ENCODE results near the gene NOG. TPM values are rescaled to one million over a fixed set of nuclear protein-coding genes. Genes with fewer than 3 reads are reported as not detected.

Gene NOG
- total and polyA plus RNA-seq, 5 donors: 0.14 to 1.1 (median 0.34) TPM

DNA sequence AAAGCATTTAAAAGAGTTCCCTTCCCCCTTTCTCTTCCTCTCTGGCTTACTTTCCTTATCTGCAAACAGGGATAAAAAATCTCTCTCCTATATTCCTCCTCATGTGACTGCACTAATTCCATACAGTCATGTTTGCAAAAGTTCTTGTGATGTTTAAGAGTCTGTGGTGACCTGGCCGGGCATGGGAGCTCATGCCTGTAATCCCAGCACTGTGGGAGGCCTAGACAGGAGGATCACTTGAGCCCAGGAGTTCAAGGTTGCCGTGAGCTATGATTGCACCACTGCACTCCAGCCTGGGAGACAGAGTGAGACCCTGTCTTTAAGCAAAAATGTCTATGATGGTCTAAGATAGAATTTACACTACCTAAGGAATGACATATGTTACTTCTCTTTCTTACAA lies 19.6 kb downstream of the NOG start:
- no peak overlapping the region for H3K4me3 ChIP-seq (ENCODE audit: low read length)
- ATAC-seq (no peak), DNase-seq (no peak)
- no peaks in the 10 kb centered on the region for H3K9me3 ChIP-seq (ENCODE audit: control insufficient read depth, low read length)
- H3K4me1 ChIP-seq (ENCODE audit: control insufficient read depth, insufficient read depth, low read length): no peaks in the 10 kb centered on the region
- H3K27me3 ChIP-seq (ENCODE audit: control insufficient read depth, insufficient read depth): no peaks in the 10 kb centered on the region
- 79% methylated on average over 2 of the region's 2 CpGs for WGBS
- no peak overlapping the region for H3K27ac ChIP-seq (ENCODE audit: low read length)
- intact Hi-C loops (cut with DNase I): no loop called here

DNA sequence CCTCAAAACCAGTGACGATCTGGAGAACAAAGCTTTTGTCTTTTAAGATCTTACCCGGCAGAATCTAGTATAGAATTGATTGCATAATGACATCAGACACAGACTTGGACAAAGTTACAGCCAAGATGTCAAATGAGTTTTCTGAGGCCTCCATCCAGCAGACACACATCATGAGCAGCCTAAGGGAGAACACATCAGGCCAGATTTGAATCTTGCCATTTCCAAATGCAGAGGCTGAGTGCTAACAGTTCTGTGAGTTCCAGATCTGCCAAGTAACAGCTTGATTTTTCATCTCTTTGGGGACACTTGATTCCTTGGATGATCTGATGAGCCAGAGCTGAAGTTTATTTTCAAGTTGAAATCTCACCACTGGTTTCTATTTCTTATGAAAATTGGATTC lies 21.0 kb downstream of the NOG start:
- Histone ChIP-seq H3K27me3 (ENCODE audit: control insufficient read depth, insufficient read depth) (no peaks in the 10 kb centered on the region), H3K9me3 (ENCODE audit: control insufficient read depth, low read length) (no peaks in the 10 kb centered on the region), H3K4me3 (ENCODE audit: low read length) (no peak overlapping the region), H3K27ac (ENCODE audit: low read length) (no peak overlapping the region), H3K4me1 (ENCODE audit: control insufficient read depth, insufficient read depth, low read length) (no peaks in the 10 kb centered on the region)
- DNase-seq (no peak), ATAC-seq (no peak)
- intact Hi-C loops (cut with DNase I): no loop called here
- 82% methylated on average over 2 of the region's 2 CpGs for WGBS

- DNase-seq: no peak
- WGBS: 95% methylated on average over 2 of the region's 2 CpGs
- Histone ChIP-seq H3K27ac (ENCODE audit: low read length) (no peak overlapping the region), H3K27me3 (ENCODE audit: control insufficient read depth, insufficient read depth) (no peaks in the 10 kb centered on the region), H3K4me1 (ENCODE audit: control insufficient read depth, insufficient read depth, low read length) (no peaks in the 10 kb centered on the region), H3K4me3 (ENCODE audit: low read length) (no peak overlapping the region), H3K9me3 (ENCODE audit: control insufficient read depth, low read length) (no peaks in the 10 kb centered on the region)
- intact Hi-C loops (cut with DNase I): no loop called here
- ATAC-seq: no peak
Observed at GRCh38 chr17:56616239-56616638, 22.7 kb downstream of the NOG start.

DNA sequence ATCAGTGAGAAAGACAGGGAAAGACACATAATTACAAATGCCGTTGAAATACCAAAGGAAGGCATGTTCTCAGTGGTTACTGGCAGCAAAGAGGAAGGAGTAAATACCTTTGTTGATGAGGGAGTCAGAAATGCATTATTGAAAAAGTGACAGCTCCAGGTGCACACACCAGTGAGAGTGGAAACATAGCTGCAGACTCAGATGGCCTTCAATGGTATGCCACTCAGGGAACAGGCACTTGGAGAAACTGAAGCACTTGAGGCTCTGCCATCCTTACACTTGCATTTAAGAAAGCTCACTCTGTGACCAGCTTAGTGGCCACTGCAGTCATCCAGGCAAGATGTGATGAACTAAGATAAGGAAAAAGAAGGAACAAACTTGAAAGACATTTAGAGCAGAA lies 29.9 kb downstream of the NOG start:
- no peaks in the 10 kb centered on the region for H3K9me3 ChIP-seq (ENCODE audit: control insufficient read depth, low read length)
- no peak overlapping the region for H3K4me3 ChIP-seq (ENCODE audit: low read length)
- WGBS: 86% methylated on average over 1 of the region's 1 CpG
- DNase-seq (no peak), ATAC-seq (no peak)
- no peaks in the 10 kb centered on the region for H3K27me3 ChIP-seq (ENCODE audit: control insufficient read depth, insufficient read depth)
- peaks cover 4% of the 10 kb centered on the region for H3K4me1 ChIP-seq (ENCODE audit: control insufficient read depth, insufficient read depth, low read length)
- intact Hi-C loops (cut with DNase I): no loop called here
- no peak overlapping the region for H3K27ac ChIP-seq (ENCODE audit: low read length)

GRCh38 chr17:56624309-56624708 lies 30.8 kb downstream of the NOG start:
- peak in 1 of 3 donors; percentile 17 for DNase-seq
- no peaks in the 10 kb centered on the region for H3K9me3 ChIP-seq (ENCODE audit: control insufficient read depth, low read length)
- H3K4me1 ChIP-seq (ENCODE audit: control insufficient read depth, insufficient read depth, low read length): peaks cover 4% of the 10 kb centered on the region
- 43% methylated on average over 2 of the region's 2 CpGs for WGBS
- ATAC-seq: peak in 1 of 2 donors; percentile 26
- intact Hi-C loops (cut with DNase I): no loop called here
- H3K4me3 ChIP-seq (ENCODE audit: low read length): no peak overlapping the region
- no peak overlapping the region for H3K27ac ChIP-seq (ENCODE audit: low read length)
- H3K27me3 ChIP-seq (ENCODE audit: control insufficient read depth, insufficient read depth): no peaks in the 10 kb centered on the region

DNA sequence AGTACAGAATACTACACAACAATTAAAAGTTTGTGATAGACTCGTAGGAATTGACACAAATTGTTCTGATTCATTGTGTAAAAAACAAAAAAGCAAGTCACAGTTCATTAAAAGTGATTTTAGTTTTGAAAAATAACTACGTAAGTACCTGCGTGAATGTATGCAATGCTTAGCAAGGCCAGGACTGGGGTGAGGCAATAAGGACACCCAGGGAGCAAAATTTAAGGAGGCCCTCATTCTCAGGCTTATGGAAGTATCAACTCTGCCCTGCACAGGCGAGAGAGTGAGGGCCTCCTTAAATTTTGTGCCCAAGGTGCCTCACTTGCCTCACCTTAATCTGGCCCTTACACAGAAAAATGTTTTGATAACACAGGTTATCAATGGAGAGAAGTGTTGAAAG lies 31.4 kb downstream of the NOG start:
- no peak overlapping the region for H3K4me3 ChIP-seq (ENCODE audit: low read length)
- intact Hi-C loops (cut with DNase I): no loop called here

GRCh38 chr17:56629531-56630075 lies 36.1 kb downstream of the NOG start:
- 18% methylated on average over 7 of the region's 7 CpGs for WGBS
- H3K4me3 ChIP-seq (ENCODE audit: low read length): no peak overlapping the region
- no peaks in the 10 kb centered on the region for H3K9me3 ChIP-seq (ENCODE audit: control insufficient read depth, low read length)
- intact Hi-C loops (cut with DNase I): no loop called here
- no peaks in the 10 kb centered on the region for H3K4me1 ChIP-seq (ENCODE audit: control insufficient read depth, insufficient read depth, low read length)
- H3K27ac ChIP-seq (ENCODE audit: low read length): no peak overlapping the region
- peak in 1 of 3 donors; percentile 38 for DNase-seq
- ATAC-seq: peak; percentile 38 to 48
- no peaks in the 10 kb centered on the region for H3K27me3 ChIP-seq (ENCODE audit: control insufficient read depth, insufficient read depth)

More for the DNA sequence above, 31.4 kb downstream of the NOG start:
- peaks cover 4% of the 10 kb centered on the region for H3K4me1 ChIP-seq (ENCODE audit: control insufficient read depth, insufficient read depth, low read length)
- H3K27ac ChIP-seq (ENCODE audit: low read length): no peak overlapping the region
- no peaks in the 10 kb centered on the region for H3K27me3 ChIP-seq (ENCODE audit: control insufficient read depth, insufficient read depth)
- ATAC-seq (no peak), DNase-seq (no peak)
- no peaks in the 10 kb centered on the region for H3K9me3 ChIP-seq (ENCODE audit: control insufficient read depth, low read length)
- WGBS: 77% methylated on average over 4 of the region's 4 CpGs

- Histone ChIP-seq H3K27ac (ENCODE audit: low read length) (no peak overlapping the region), H3K9me3 (ENCODE audit: control insufficient read depth, low read length) (no peaks in the 10 kb centered on the region), H3K27me3 (ENCODE audit: control insufficient read depth, insufficient read depth) (no peaks in the 10 kb centered on the region), H3K4me1 (ENCODE audit: control insufficient read depth, insufficient read depth, low read length) (no peaks in the 10 kb centered on the region), H3K4me3 (ENCODE audit: low read length) (no peak overlapping the region)
- intact Hi-C loops (cut with DNase I): no loop called here
- ATAC-seq (no peak), DNase-seq (no peak)
- 69% methylated on average over 4 of the region's 4 CpGs for WGBS
Observed at GRCh38 chr17:56630202-56630601, 36.7 kb downstream of the NOG start.

DNA sequence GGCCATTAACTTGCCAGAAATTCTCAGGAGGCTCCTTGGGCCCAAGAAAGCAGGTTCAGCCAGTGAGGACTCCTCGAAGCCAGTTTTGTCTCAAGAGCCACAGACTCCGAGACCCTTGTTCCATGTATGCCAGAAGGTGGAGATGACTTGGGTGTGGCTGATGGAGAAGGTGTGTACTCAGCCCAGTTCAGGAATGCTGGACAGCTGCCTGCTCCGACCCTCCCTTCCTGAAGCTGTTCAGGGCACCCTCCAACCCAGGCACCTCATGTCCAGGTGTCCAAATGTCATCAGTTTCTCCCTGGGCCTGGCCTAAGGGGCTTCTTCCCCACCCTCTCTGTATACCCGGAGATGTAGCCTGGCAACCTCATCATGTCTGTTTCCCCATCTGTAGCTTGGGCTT lies 40.2 kb downstream of the NOG start:
- WGBS: 88% methylated on average over 4 of the region's 4 CpGs
- Histone ChIP-seq H3K4me3 (ENCODE audit: low read length) (no peak overlapping the region), H3K9me3 (ENCODE audit: control insufficient read depth, low read length) (no peaks in the 10 kb centered on the region), H3K4me1 (ENCODE audit: control insufficient read depth, insufficient read depth, low read length) (no peaks in the 10 kb centered on the region), H3K27ac (ENCODE audit: low read length) (no peak overlapping the region), H3K27me3 (ENCODE audit: control insufficient read depth, insufficient read depth) (no peaks in the 10 kb centered on the region)
- ATAC-seq: no peak
- DNase-seq: no peak
- intact Hi-C loops (cut with DNase I): no loop called here

DNA sequence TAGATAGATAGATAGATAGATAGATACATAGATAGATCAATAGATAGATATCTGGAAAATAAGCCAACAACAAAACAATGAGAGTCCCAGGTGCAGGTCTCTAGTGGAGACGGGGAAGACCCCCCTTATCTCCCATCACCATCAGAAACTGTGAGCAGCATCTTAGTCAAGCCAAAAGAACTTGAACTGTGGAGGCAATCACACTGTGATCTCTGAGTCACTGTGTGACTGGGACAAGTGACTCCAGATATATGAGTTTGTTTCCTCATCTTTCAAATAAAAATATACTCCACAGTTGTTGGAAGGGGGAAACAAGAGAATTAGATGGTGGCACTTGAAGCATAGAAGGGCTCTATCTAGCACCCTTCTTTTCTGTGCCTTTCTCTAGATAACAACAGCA lies 42.1 kb downstream of the NOG start:
- peaks cover 5% of the 10 kb centered on the region for H3K27me3 ChIP-seq (ENCODE audit: control insufficient read depth, insufficient read depth)
- no peak overlapping the region for H3K27ac ChIP-seq (ENCODE audit: low read length)
- ATAC-seq (no peak), DNase-seq (no peak)
- no peak overlapping the region for H3K4me3 ChIP-seq (ENCODE audit: low read length)
- intact Hi-C loops (cut with DNase I): no loop called here
- H3K4me1 ChIP-seq (ENCODE audit: control insufficient read depth, insufficient read depth, low read length): no peaks in the 10 kb centered on the region
- 83% methylated on average over 1 of the region's 1 CpG for WGBS
- no peaks in the 10 kb centered on the region for H3K9me3 ChIP-seq (ENCODE audit: control insufficient read depth, low read length)

DNA sequence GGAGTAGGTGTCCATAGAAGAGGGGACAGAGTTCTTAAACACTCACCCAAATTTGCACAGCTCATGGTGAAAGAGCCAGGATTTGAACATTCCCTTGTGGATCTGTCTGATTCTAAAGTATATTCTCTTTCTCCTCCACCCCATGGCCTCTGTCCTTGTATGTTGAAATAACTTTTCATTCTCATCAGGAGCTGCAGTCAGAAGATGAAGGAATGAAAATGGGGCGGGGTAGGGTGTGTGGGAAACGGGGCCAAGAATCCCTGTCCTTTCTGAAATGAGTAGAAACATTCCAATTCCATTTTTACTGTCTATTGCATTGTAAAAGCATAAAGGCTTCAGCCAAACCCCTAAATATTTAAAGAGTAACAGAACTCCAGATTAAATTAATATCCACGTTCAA lies 42.8 kb downstream of the NOG start:
- H3K27ac ChIP-seq (ENCODE audit: low read length): no peak overlapping the region
- H3K4me3 ChIP-seq (ENCODE audit: low read length): no peak overlapping the region
- no peak for DNase-seq
- WGBS: 55% methylated on average over 3 of the region's 3 CpGs
- intact Hi-C loops (cut with DNase I): no loop called here
- no peak for ATAC-seq
- H3K27me3 ChIP-seq (ENCODE audit: control insufficient read depth, insufficient read depth): peaks cover 5% of the 10 kb centered on the region
- H3K9me3 ChIP-seq (ENCODE audit: control insufficient read depth, low read length): no peaks in the 10 kb centered on the region
- no peaks in the 10 kb centered on the region for H3K4me1 ChIP-seq (ENCODE audit: control insufficient read depth, insufficient read depth, low read length)

DNA sequence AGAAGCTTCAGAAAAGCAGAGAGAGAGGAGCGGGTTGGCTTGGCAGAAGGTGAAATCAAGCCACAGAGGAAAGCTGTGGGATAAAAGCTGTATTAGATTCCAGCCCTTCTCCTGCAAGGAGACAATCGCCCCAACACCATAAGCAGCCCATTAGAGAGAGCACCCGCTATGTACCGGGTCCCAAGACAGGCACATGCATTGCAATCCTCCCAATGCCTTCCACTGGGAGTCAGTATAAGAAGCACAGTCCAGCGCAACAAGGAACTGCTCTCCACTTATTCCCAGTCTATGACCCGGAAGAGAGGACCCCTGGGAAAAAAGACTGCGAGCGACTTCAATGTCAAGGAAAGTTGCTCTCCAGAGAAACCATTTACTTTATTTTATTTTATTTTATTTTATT lies 43.8 kb downstream of the NOG start:
- H3K9me3 ChIP-seq (ENCODE audit: control insufficient read depth, low read length): no peaks in the 10 kb centered on the region
- peaks cover 5% of the 10 kb centered on the region for H3K27me3 ChIP-seq (ENCODE audit: control insufficient read depth, insufficient read depth)
- no peak overlapping the region for H3K27ac ChIP-seq (ENCODE audit: low read length)
- no peak overlapping the region for H3K4me3 ChIP-seq (ENCODE audit: low read length)
- WGBS: 78% methylated on average over 8 of the region's 8 CpGs
- intact Hi-C loops (cut with DNase I): no loop called here
- DNase-seq (no peak), ATAC-seq (no peak)
- no peaks in the 10 kb centered on the region for H3K4me1 ChIP-seq (ENCODE audit: control insufficient read depth, insufficient read depth, low read length)
